Superior temporal gyrus (tissue), 1 donor: ENCODE data around the gene CELF2.
"Not testable (repeated sequence)": the region's sequence is repeated elsewhere in the genome, so short reads cannot be mapped to it uniquely, and the experiment has no call there.

Experiments
- DNase-seq: peaks from one replicate; pipeline ENCODE4 v3.0.0-alpha.2; 2016; ENCODE audit errors: extremely low spot score

Gene CELF2

GRCh38 chr10:11170993-11171851 is 153.6 kb downstream of the CELF2 start:
- DNase-seq, result no peak

GRCh38 chr10:11173042-11173441 is 155.4 kb downstream of the CELF2 start:
- no peak for DNase-seq

- DNase-seq, result no peak
Measured at GRCh38 chr10:11175823-11176243, 158.2 kb downstream of the CELF2 start.

GRCh38 chr10:11176746-11177145 is 159.1 kb downstream of the CELF2 start:
- DNase-seq, result no peak

GRCh38 chr10:11177381-11177780 is 159.7 kb downstream of the CELF2 start:
- DNase-seq, result no peak

GRCh38 chr10:11177926-11178471 is 160.3 kb downstream of the CELF2 start:
- DNase-seq, result no peak

- no peak for DNase-seq
Measured at GRCh38 chr10:11178606-11179515, 161.2 kb downstream of the CELF2 start.

- no peak for DNase-seq
Measured at GRCh38 chr10:11179516-11180105, 161.9 kb downstream of the CELF2 start.

- no peak for DNase-seq
Measured at GRCh38 chr10:11180228-11180627, 162.6 kb downstream of the CELF2 start.

- no peak for DNase-seq
Measured at GRCh38 chr10:11181978-11182377, 164.3 kb downstream of the CELF2 start.

- DNase-seq, result no peak
Measured at GRCh38 chr10:11183015-11183414, 165.3 kb downstream of the CELF2 start.

- no peak for DNase-seq
Measured at GRCh38 chr10:11184093-11184492, 166.4 kb downstream of the CELF2 start.

GRCh38 chr10:11185128-11185665 is 167.5 kb downstream of the CELF2 start:
- DNase-seq, result not testable (repeated sequence)

- no peak for DNase-seq
Measured at GRCh38 chr10:11186374-11186773, 168.7 kb downstream of the CELF2 start.

GRCh38 chr10:11189582-11190376 is 172.1 kb downstream of the CELF2 start:
- DNase-seq, result no peak

GRCh38 chr10:11191190-11191589 is 173.5 kb downstream of the CELF2 start:
- DNase-seq, result no peak

GRCh38 chr10:11191678-11192077 is 174.0 kb downstream of the CELF2 start:
- DNase-seq, result no peak

GRCh38 chr10:11192304-11193000 is 174.8 kb downstream of the CELF2 start:
- DNase-seq, result no peak

GRCh38 chr10:11193001-11193551 is 175.4 kb downstream of the CELF2 start:
- DNase-seq, result no peak
